ENCODE data around the gene AHI1.
"Not testable (repeated sequence)": the region's sequence is repeated elsewhere in the genome, so short reads cannot be mapped to it uniquely, and the experiment has no call there.

Gene AHI1

GRCh38 chr6:135256866-135257265 is 240.7 kb downstream of the AHI1 start:
- DNase-seq, result no peak

- no peak for DNase-seq
Measured at GRCh38 chr6:135254471-135254870, 243.1 kb downstream of the AHI1 start.

DNA sequence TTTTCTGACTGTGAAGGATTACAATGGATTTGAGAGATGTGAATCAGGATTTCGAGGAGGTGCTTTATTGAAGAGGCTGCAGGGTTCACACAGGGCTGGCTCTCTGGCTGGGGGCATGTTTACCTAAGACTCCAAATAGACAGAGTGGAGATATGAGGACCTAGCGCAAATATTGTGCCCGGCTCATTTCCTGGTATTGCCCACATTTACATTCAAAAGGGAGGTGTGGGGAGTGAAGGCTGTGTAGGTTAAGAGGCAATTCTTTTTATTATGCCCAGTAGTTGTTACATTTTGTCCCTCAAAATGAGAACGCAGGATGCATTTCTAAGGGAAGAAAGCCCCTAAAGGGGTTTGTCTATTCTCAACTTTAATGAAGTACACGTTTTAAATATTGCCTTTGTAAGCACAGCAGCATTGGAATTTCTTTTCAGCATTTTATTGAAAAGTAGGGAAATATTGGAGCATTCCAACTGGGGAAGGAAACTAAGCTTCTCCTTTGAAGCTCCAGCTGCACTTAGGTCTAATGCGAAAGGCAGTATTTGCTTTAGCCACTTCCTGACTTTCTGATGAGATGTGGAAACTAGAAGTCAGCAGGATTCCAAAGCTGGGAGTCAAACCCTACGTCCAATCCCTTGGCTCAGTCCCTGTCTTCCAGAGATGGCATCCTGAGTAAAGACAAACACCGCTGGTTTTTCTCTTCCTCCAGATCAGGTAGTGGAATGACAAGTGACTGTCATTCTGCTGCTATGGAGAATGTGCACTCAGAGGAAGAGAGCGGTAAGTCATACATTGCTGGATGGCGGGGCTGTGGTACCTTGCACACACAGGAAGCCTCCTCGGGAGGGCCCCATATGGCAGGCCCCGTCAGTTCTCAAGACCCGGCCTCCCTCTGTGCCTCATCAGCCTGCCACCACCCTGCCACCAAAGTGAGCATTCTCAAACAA is 245.8 kb downstream of the AHI1 start:
- DNase-seq, result peak; percentile 100

GRCh38 chr6:135250751-135251497 is 246.6 kb downstream of the AHI1 start:
- DNase-seq, result peak; percentile 100

DNA sequence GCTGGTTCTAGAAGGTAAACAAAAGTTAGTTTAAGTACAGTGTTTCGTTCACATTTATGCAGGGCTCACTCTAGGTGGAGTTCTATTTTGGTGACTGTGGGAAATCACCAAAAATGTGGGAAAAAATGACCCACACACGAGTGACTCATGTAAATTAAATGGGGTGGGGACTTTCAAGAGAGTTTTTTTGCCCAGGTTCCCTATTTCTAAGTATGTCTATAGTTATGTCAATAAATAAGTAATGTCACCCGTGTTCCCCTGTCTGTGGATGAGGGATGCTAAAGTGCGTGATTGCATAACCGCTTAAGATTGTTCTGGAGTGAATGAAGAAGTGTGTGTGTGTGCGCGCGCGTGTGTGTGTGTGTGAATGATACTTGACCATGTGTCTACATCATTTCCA is 247.3 kb downstream of the AHI1 start:
- no peak for DNase-seq

DNA sequence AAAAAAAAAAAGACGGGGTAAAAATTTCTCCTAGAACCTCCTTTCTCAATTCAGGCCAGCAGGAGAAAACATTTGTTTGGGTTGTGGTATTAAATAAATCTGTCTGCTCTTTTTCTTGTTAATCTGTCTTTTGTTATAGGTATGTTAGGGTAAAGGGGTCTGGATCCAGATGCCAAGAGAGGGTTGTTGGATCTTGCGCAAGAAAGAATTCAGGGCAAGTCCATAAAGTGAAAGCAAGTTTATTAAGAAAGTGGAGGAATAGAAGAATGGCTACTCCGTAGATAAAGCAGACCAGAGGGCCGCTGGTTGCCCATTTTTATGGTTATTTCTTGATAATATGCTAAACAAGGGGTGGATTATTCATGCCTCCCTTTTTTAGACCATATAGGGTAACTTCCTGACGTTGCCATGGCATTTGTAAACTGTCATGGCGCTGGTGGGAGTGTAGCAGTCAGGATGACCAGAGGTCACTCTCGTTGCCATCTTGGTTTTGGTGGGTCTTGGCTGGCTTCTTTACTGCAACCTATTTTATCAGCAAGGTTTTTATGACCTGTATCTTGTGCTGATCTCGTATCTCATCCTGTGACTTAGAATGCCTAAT is 251.0 kb downstream of the AHI1 start:
- not testable (repeated sequence) for DNase-seq

DNA sequence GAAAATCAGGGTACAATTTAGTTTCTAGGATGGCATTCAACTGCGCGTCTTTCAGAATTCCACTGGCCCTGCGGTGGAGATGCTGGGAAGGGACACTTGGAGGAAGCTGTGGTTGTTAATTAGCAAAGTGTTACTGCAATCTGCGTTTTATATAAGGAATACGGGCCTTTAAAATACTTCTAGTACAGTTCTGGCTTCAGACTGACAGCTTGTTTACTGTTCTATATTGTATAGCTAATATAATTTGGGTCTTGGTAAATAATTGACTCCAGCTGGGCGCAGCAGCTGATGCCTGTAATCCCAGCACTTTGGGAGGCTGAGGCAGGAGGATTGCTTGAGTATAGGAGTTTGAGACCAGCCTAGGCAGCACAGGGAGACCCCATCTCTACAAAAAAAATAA is 252.7 kb downstream of the AHI1 start:
- DNase-seq, result no peak

GRCh38 chr6:135243871-135244796 is 253.4 kb downstream of the AHI1 start:
- DNase-seq, result no peak

DNA sequence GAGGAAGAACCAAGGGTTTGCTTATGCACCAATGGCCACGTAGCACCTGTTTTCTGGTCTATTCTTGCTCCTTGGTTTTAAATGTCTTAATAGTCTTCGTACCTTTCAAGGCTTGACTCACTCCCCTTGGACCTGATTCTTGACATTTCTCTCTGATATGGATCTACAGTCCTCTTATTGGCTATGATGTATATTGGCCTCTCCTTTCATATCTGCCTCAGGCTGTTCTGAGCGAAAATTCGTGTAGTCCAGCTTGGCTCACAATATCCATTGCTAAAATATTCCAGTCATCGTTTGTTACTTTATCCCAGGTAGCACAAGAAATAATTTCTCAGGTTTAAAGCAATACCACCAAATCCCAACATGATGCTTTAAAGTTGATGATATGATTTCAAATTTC is 256.8 kb downstream of the AHI1 start:
- DNase-seq, result no peak

GRCh38 chr6:135236732-135237131 is 260.8 kb downstream of the AHI1 start:
- DNase-seq, result no peak

DNA sequence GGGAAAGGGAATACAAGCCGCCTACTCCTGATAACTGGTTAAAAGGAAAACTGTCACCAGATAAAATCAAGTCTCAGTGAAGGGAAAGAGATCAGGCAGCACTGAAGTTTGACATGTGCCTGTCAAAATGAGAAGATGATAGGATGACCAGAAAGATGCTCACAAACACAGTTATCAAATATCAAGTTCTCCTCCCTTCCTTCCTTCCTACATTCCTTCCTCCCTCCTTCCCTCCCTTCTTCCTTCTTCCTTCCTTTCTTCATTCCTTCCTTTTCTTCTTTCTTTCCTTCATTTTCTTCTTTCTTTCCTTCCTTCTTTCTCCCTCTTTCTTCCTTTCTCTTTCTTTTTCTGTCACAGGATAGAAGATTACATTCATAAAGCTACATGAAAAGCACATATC is 261.2 kb downstream of the AHI1 start:
- no peak for DNase-seq

- DNase-seq, result no peak
Measured at GRCh38 chr6:135235716-135236115, 261.8 kb downstream of the AHI1 start.

GRCh38 chr6:135234492-135234780 is 263.1 kb downstream of the AHI1 start:
- no peak for DNase-seq

DNA sequence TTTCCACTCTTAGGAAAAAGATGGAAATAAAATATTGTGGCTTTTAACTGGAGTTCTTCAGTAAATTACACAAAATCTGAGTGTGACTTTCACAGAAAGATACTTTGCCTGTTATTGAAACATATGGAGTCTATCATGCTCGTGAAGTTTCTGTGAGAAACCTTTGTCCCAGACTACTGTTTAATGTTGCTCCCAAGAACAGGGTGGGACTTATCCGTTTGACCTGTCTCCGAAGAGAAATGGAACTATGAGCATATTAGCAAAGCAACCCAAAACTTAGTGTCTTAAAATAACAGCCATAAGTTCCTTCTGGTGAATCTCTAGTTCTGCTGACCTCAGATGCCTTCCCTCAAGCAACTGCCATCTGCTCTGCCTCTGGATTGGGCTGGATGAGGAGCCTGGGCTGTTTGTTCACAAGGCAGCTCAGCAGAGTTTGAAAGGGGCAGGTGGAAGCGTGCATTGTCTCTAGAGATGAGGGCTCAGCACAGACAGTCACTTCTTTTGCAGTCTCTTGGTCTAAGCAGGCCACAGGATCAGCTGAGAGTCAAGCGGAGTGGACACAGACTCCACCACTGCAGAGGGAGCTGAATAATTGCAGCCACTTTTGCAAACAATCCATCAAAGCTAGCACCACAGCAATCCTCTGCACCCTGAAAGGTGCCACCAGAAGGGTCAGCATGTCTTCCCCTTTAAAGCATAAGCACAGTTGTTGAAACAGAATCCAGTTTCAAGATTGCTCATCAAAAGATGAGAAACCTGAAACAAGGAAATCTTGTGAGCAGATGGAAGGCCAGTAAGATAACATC is 263.7 kb downstream of the AHI1 start:
- no peak for DNase-seq

Measured in NCI-H526 treated with DMSO at 0.1 percent for 48 hours (cell line).